Stimulated activated CD8-positive, alpha-beta memory T cell treated with anti-CD3 and anti-CD28 coated beads, Interleukin-12 subunit alpha, Interleukin-12 subunit beta, amount 100 ng/mL, for 4 hours (primary cell): Measurements from ENCODE around the gene DKKL1.

ENCODE experiments used
- DNase-seq: peaks from one replicate; pipeline ENCODE4 v3.0.0-alpha.2; 2020; ENCODE audit warnings: low read depth

The DKKL1 gene

GRCh38 chr19:49396738-49397505 lies 33.2 kb downstream of the DKKL1 start:
- no peak for DNase-seq

GRCh38 chr19:49398001-49398615 lies 34.4 kb downstream of the DKKL1 start:
- DNase-seq, result no peak

GRCh38 chr19:49398931-49399330 lies 35.3 kb downstream of the DKKL1 start:
- no peak for DNase-seq

- DNase-seq, result no peak
Measured at GRCh38 chr19:49400029-49400428, 36.4 kb downstream of the DKKL1 start.

GRCh38 chr19:49403404-49404187 lies 39.9 kb downstream of the DKKL1 start:
- no peak for DNase-seq

GRCh38 chr19:49407079-49407478 lies 43.4 kb downstream of the DKKL1 start:
- DNase-seq, result no peak

- no peak for DNase-seq
Measured at GRCh38 chr19:49407482-49408015, 43.9 kb downstream of the DKKL1 start.

GRCh38 chr19:49408816-49409440 lies 45.3 kb downstream of the DKKL1 start:
- no peak for DNase-seq

- no peak for DNase-seq
Measured at GRCh38 chr19:49409441-49410029, 45.9 kb downstream of the DKKL1 start.

- no peak for DNase-seq
Measured at GRCh38 chr19:49411681-49412326, 48.1 kb downstream of the DKKL1 start.

GRCh38 chr19:49413348-49413747 lies 49.7 kb downstream of the DKKL1 start:
- no peak for DNase-seq

GRCh38 chr19:49414256-49414655 lies 50.6 kb downstream of the DKKL1 start:
- DNase-seq, result no peak

GRCh38 chr19:49415102-49415809 lies 51.6 kb downstream of the DKKL1 start:
- no peak for DNase-seq

- no peak for DNase-seq
Measured at GRCh38 chr19:49415810-49416200, 52.1 kb downstream of the DKKL1 start.

GRCh38 chr19:49417088-49417487 lies 53.4 kb downstream of the DKKL1 start:
- DNase-seq, result no peak

GRCh38 chr19:49418511-49418910 lies 54.8 kb downstream of the DKKL1 start:
- no peak for DNase-seq

GRCh38 chr19:49419173-49419572 lies 55.5 kb downstream of the DKKL1 start:
- DNase-seq, result no peak

GRCh38 chr19:49420227-49420626 lies 56.5 kb downstream of the DKKL1 start:
- no peak for DNase-seq

GRCh38 chr19:49421039-49421877 lies 57.6 kb downstream of the DKKL1 start:
- DNase-seq, result no peak

GRCh38 chr19:49421878-49422202 lies 58.2 kb downstream of the DKKL1 start:
- DNase-seq, result no peak
